Keratinocyte (primary cell): Measurements from ENCODE around the gene SPRED2. TPM values are rescaled to one million over a fixed set of nuclear protein-coding genes. Genes with fewer than 3 reads are reported as not detected.

Source experiments
- DNase-seq: peaks from one replicate; pipeline ENCODE4 v3.0.0-alpha.2; 2011; ENCODE audit warnings: low read depth, missing footprints, low spot score
- FAIRE-seq: peaks from 2 replicates; lab custom pipeline; 2011; peaks lifted over from hg19 to GRCh38; lab: Jason Lieb, UNC
- H2AFZ ChIP-seq: 2 replicates; pipeline ENCODE4 v1.6.0; 2012; ENCODE audit warnings: low read length, control low read depth, inconsistent platforms; ENCODE audit not compliant: control insufficient read depth
- H3K27ac ChIP-seq: 2 replicates; pipeline ENCODE4 v1.5.1; 2011; ENCODE audit warnings: low read length; ENCODE audit not compliant: control insufficient read depth, insufficient read depth
- H3K27me3 ChIP-seq: 3 replicates; pipeline ENCODE4 v1.6.0; 2011; ENCODE audit warnings: low read length; ENCODE audit not compliant: control insufficient read depth, insufficient read depth; ENCODE audit errors: extremely low read depth
- H3K36me3 ChIP-seq, 2 experiments: 2 replicates in 1 of 2; 3 replicates in 1 of 2; pipeline ENCODE4 v1.5.1; 2011; ENCODE audit warnings: low read length in 2 of 2, mild to moderate bottlenecking in 1 of 2; ENCODE audit not compliant: control insufficient read depth in 2 of 2, insufficient read depth in 2 of 2; ENCODE audit errors: extremely low read depth in 1 of 2
- H3K4me1 ChIP-seq: 3 replicates; pipeline ENCODE4 v1.5.1; 2011; ENCODE audit warnings: low read length; ENCODE audit not compliant: control insufficient read depth, insufficient read depth; ENCODE audit errors: extremely low read depth
- H3K4me2 ChIP-seq: 3 replicates; pipeline ENCODE4 v1.6.0; 2011; ENCODE audit warnings: low read depth, low read length; ENCODE audit not compliant: control insufficient read depth, insufficient read depth; ENCODE audit errors: extremely low read depth
- H3K4me3 ChIP-seq, 3 experiments: fragments of 200-600 bp in 1 of 3; sonication (generic) in 1 of 3; 2 replicates in 2 of 3; 3 replicates in 1 of 3; pipeline ENCODE4 v1.5.1; 2011 to 2016; ENCODE audit warnings: low read length in 3 of 3, mild to moderate bottlenecking in 3 of 3, control low read depth in 2 of 3, inconsistent platforms in 1 of 3, low read depth in 1 of 3, mixed read lengths in 1 of 3, mixed run types in 1 of 3, moderate library complexity in 1 of 3; ENCODE audit not compliant: control insufficient read depth in 2 of 3, insufficient read depth in 2 of 3; ENCODE audit errors: extremely low read depth in 1 of 3
- H3K79me2 ChIP-seq: 2 replicates; pipeline ENCODE4 v1.6.0; 2012; ENCODE audit warnings: low read length; ENCODE audit not compliant: control insufficient read depth, insufficient read depth
- H3K9ac ChIP-seq: 3 replicates; pipeline ENCODE4 v1.6.0; 2011; ENCODE audit warnings: low read length; ENCODE audit not compliant: control insufficient read depth, insufficient read depth; ENCODE audit errors: extremely low read depth
- H3K9me1 ChIP-seq: 3 replicates; pipeline ENCODE4 v1.6.0; 2011; ENCODE audit warnings: low read length; ENCODE audit not compliant: control insufficient read depth, insufficient read depth; ENCODE audit errors: extremely low read depth
- H3K9me3 ChIP-seq: 2 replicates; pipeline ENCODE4 v1.5.1; 2012; ENCODE audit warnings: low read depth, low read length; ENCODE audit not compliant: control insufficient read depth
- H4K20me1 ChIP-seq: 3 replicates; pipeline ENCODE4 v1.6.0; 2011; ENCODE audit warnings: low read length; ENCODE audit not compliant: control insufficient read depth, insufficient read depth; ENCODE audit errors: extremely low read depth
- CTCF ChIP-seq, 3 experiments: IDR thresholded peaks in 1 of 3; conservative IDR thresholded peaks in 1 of 3; optimal IDR thresholded peaks in 1 of 3; 2 replicates in 2 of 3; 3 replicates in 1 of 3; pipeline versions ENCODE3 to v1.5.1; 2011; ENCODE audit warnings: low read length in 3 of 3, mild to moderate bottlenecking in 3 of 3, moderate library complexity in 2 of 3, control low read depth in 1 of 3, inconsistent platforms in 1 of 3; ENCODE audit not compliant: insufficient read depth in 2 of 3; ENCODE audit errors: extremely low read depth in 1 of 3
- EZH2 ChIP-seq: IDR thresholded peaks from one replicate; pipeline ENCODE4 v1.6.1; 2012; ENCODE audit warnings: inconsistent platforms, mild to moderate bottlenecking, low read length, moderate library complexity
- dilution Hi-C: fragments of 300-500 bp; cut with MboI; formaldehyde crosslinking; loops from one replicate; pipeline ENCODE4 v1.7.0; 2020; ENCODE audit warnings: low sequenced_read_pairs; ENCODE audit not compliant: extremely low pct_ligation_motif_present
- polyA plus RNA-seq, 5 experiments: library from polyadenylated mRNA; depleted of rRNA in 3 of 5; stranded (reverse) in 3 of 5; stranded (forward) in 1 of 5; unstranded in 1 of 5; fragments of >200 nt; gene quantifications; 1 replicate in 1 of 5; 2 replicates in 3 of 5; 3 replicates in 1 of 5; pipeline versions ENCODE4 v1.2.1 to v1.2.3, GENCODE V29; 2011 to 2012; ENCODE audit warnings: missing spikeins in 2 of 5, low read depth in 1 of 5, low replicate concordance in 1 of 5

The SPRED2 gene
- polyA plus RNA-seq, 1 donor (not counting 4 experiments of a cell fraction or from before 2014, with no cell fraction given): 26.8 TPM

GRCh38 chr2:65277791-65278483, 154.5 kb downstream of the SPRED2 start:
- TF ChIP-seq CTCF (optimal IDR thresholded peaks at IDR 0.05 in 1 of 3, IDR thresholded peaks at IDR 0.05 in 1 of 3, conservative IDR thresholded peaks at IDR 0.05 in 1 of 3; ENCODE audit: extremely low read depth in 1 of 3, insufficient read depth in 2 of 3, low read length in 3 of 3): no peak
- TF ChIP-seq EZH2: no peak
- no peak for FAIRE-seq
- Histone ChIP-seq H3K4me3 (no peak overlapping the region), H2AFZ (no peak overlapping the region), H3K79me2 (no peaks in the 10 kb centered on the region), H3K36me3 (peaks cover 4 to 6% of the 10 kb centered on the region in 2 experiments), H3K9me1 (no peaks in the 10 kb centered on the region), H3K4me2 (no peak overlapping the region), H3K9me3 (no peaks in the 10 kb centered on the region), H3K4me1 (no peaks in the 10 kb centered on the region), H3K27me3 (no peaks in the 10 kb centered on the region), H4K20me1 (no peaks in the 10 kb centered on the region), H3K27ac (no peak overlapping the region), H3K9ac (no peak overlapping the region)
- dilution Hi-C loops: no loop called here
- no peak for DNase-seq

GRCh38 chr2:65277118-65277517, 155.3 kb downstream of the SPRED2 start:
- Histone ChIP-seq H3K9me1 (no peaks in the 10 kb centered on the region), H3K4me1 (no peaks in the 10 kb centered on the region), H2AFZ (no peak overlapping the region), H3K79me2 (no peaks in the 10 kb centered on the region), H3K9me3 (no peaks in the 10 kb centered on the region), H3K36me3 (peaks cover 5 to 8% of the 10 kb centered on the region in 2 experiments), H3K27me3 (no peaks in the 10 kb centered on the region), H4K20me1 (no peaks in the 10 kb centered on the region), H3K27ac (no peak overlapping the region), H3K9ac (no peak overlapping the region), H3K4me3 (no peak overlapping the region), H3K4me2 (no peak overlapping the region)
- TF ChIP-seq EZH2: no peak
- no peak for TF ChIP-seq CTCF (optimal IDR thresholded peaks at IDR 0.05 in 1 of 3, IDR thresholded peaks at IDR 0.05 in 1 of 3, conservative IDR thresholded peaks at IDR 0.05 in 1 of 3; ENCODE audit: extremely low read depth in 1 of 3, insufficient read depth in 2 of 3, low read length in 3 of 3)
- FAIRE-seq: no peak
- dilution Hi-C loops: no loop called here
- DNase-seq: no peak
